ENCODE measurements around the gene SLC25A24.

GRCh38 chr1:108113496-108113895 is 86.6 kb downstream of the SLC25A24 start:
- no peak for TF ChIP-seq CTCF (IDR thresholded peaks at IDR 0.05; ENCODE audit: borderline replicate concordance, extremely low read depth, low read length, poor library complexity, severe bottlenecking)
- no peak for TF ChIP-seq EZH2 (IDR thresholded peaks at IDR 0.05; ENCODE audit: borderline replicate concordance, low read depth, low read length, severe bottlenecking)

All from DND-41 (cell line).